H1 (cell line): Measurements from ENCODE around the gene USHBP1. TPM values are rescaled to one million over a fixed set of nuclear protein-coding genes. Genes with fewer than 3 reads are reported as not detected.

Experiments
- CREB1 ChIP-seq: IDR thresholded peaks from 2 replicates; pipeline ENCODE4 v1.6.1; 2012; ENCODE audit warnings: inconsistent platforms
- NANOG ChIP-seq: IDR thresholded peaks from 2 replicates; pipeline ENCODE4 v1.6.1; 2011; ENCODE audit warnings: low read length, low read depth, mild to moderate bottlenecking, inconsistent platforms; ENCODE audit not compliant: insufficient read depth, poor library complexity, severe bottlenecking
- POLR2AphosphoS5 ChIP-seq: IDR thresholded peaks from 2 replicates; pipeline ENCODE4 v1.6.1; 2011; ENCODE audit warnings: low read depth, low read length
- TAF1 ChIP-seq: IDR thresholded peaks from 2 replicates; pipeline ENCODE4 v1.6.1; 2011; ENCODE audit warnings: mild to moderate bottlenecking, low read depth, low read length
- polyA plus RNA-seq, 7 experiments: library from polyadenylated mRNA; depleted of rRNA in 3 of 7; stranded (reverse) in 5 of 7; unstranded in 2 of 7; fragments of >200 nt in 5 of 7; fragments of 200-250 nt in 2 of 7; gene quantifications; 1 replicate in 5 of 7; 2 replicates in 1 of 7; 4 replicates in 1 of 7; pipeline versions ENCODE4 v1.2.1 to v1.2.3, GENCODE V29; 2011 to 2013; ENCODE audit warnings: missing spikeins in 2 of 7, mixed read lengths in 2 of 7
- total RNA-seq: library from RNA; stranded (reverse); fragmentation: NEBNext Ultra II Directional; extraction: Animal tissue kit (Norgen Biotek cat#: 25700); gene quantifications from 2 replicates; pipeline ENCODE4 v1.2.1, GENCODE V29; 2021

USHBP1 gene
- total and polyA plus RNA-seq, 2 of the 8 experiments (the other 6 are each of a cell fraction or from before 2014, with no cell fraction given) = 5.0 to 7.5 TPM

- TF ChIP-seq NANOG (no peak), POLR2AphosphoS5 (peak; percentile 74; the same call in 1 of the 2 replicates), TAF1 (peak; percentile 58; the same call in 1 of the 2 replicates), CREB1 (peak; percentile 74)
Observed at GRCh38 chr19:17248011-17248776, 16.4 kb downstream of the USHBP1 start (continued).
